GM18868 (cell line): ENCODE measurements around the gene FAM32A.

Experiments
- ATAC-seq: cut with Tn5 transposase; IDR thresholded peaks from one replicate; pipeline ENCODE4 v1.9.1; 2021; ENCODE audit warnings: mild to moderate bottlenecking, moderate library complexity; ENCODE audit not compliant: unreplicated experiment

FAM32A gene

DNA sequence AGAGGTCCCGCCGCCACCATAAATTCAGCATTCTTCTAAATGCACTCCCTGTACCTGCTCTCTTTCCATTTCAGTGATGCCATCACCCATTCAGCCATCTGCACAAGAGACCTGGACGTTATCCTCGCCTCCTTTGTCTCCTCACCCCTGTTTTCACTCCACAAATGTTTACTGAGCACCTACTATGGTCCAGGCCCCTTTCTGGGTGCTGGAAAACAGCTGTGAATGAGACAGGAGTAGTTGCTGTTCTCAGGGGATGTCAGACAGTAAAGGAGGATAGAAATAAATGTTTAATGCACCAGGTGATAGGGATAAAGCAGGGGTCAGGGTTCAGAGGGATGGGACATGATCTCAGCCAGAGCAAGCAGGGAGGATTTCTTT is 15.8 kb downstream of the FAM32A start:
- ATAC-seq = no peak

DNA sequence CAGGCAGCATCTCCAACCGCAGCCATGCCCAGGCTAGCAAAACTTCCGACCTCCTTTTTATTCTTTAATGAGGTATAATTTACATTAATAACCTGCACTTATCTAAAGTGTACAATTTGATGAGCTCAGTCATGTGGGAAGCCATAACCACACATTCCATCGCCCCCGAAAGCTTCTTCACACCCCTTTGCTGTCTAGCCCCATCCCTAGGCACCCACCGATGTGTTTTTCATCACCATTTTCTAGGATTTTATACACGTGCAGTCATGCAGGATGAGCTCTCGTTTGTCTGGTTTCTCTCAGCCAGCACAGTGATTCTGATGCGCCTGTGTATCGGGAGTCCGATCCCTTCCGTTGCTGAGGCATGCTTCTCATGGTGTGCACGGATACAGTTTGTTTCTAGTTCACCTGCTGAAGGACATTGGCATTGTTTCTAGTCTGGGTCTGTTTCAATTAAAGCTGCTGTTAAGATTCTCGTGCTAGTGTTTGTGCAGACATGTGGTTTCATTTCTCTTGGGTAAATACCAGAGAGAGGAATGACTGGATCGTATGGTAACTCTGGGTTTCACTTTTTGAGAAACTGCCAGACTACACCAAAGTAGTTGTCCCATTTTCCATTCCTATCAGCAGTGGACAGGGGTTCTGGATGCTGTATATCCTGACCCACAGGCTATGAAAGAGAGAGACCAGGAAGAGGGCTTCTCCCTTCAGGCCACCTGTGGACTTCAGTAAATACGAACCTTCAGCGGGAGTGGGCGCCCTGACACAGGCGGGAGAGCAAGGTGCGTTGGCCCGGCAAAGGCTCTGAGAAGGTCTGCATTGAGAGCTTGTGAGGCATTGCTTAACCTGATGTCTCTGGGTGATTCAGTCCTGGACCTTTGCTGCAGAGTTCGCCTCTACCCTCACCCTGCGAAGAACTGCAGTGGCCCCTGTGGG is 17.4 kb downstream of the FAM32A start:
- no peak for ATAC-seq

DNA sequence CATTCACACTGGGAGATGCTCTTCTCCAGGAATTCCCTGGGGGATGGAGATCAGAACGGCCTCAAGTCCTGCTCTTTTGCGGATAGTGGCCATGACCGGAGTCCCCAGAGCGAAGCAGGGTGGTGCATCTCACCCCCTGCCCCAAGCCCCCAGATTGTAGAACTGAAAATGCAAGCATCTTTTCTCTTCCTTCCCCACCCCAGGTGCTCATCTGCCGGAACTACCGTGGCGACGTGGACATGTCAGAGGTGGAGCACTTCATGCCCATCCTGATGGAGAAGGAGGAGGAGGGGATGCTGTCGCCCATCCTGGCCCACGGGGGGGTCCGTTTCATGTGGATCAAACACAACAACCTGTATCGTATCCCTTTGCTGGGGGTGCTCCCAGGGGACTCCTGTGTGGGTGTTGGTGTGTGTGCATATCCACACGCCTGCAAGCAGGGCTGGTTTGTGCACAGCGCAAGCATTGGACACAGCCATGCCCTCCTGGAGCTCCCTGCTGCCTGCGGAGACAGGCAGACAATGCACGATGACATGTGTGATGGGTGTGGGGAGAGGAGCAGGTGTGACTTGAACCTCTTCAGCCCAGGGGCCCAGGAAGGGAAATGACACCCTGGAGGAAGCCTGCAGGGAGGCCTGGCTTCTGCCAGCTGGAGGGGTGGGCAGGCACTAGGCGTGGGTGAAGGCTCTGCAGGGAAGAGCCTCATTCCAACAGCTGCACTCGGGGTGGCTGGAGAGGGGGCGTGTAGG is 18.2 kb downstream of the FAM32A start:
- ATAC-seq = no peak

DNA sequence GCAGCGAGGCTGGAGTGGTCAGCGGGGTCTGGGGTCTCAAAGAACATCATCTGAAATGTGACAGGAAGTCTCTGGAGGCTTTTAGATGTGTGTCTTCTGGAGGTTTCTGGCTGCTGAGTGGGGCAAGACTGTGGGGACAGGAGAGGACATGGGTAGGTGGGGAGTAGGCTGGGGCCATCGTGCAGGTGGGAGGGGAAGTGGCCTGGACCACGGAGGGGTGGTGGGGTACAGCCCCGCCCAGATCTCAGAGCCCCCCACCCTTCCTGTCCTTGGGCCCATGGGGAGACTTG is 18.7 kb downstream of the FAM32A start:
- ATAC-seq = no peak

DNA sequence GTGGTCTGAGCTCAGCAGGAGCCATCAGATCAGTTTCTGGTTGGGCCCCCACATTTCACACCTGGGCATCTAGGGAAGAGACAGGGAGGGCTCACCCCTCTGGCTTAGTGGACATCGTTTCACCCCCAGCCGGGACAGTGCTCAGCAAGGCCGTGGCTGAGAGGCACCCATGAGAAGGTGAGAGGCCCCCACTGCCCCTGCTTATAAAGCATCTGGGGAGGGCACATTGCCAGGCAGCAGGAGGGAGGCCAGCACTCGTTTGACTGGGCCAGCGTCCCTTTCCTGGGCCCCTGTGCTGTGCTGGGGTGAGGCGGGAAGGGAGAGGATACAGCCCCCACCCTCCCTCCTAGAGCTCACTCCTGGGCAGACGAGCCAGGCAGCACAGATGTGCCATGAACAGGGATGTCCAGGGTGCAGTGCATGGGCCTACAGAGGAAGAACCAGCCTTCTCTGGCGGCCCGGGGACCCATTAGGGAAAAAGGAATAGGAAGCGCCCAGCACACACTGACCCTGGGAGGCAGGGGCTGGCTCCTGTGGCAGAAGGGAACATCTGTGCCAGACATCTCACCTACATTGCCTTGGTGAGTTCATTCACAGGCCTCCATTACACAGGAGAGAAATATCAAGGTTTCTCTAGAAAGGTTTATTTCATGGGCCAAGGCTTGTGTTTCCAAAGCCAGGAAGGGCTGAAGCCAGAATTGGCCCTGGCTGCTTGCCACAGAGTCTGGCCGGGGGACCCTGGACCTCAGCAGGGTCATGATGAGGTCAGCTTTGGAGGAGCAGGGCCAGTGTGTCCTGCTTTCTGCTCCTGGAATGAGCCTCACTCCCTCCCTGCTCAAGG is 20.2 kb downstream of the FAM32A start:
- no peak for ATAC-seq

DNA sequence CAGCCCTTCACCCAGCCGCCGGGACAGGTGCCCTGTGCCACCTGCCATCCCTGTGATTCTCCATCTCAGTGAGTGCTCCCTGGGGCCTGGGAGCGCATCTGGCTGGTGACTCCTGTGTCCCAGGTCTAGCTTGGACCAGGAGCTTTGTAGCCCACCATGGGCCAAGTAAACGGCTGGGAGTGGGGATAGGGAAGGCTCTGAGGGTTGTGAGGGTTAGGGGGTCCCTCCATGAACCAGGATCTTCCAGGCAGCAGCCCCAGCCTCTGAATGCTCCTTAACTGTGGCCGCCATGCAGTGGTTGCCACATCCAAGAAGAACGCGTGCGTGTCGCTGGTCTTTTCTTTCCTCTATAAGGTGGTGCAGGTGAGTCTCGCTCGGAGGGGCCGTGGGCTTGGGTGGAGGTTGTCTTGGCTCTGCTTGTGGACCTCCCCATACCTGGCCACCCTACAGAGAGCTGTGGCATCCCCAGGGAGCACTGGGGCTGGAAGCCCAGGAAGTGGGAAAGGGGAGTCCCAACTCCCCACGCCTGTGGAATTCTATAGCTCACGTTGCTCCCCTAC is 20.9 kb downstream of the FAM32A start:
- no peak for ATAC-seq

DNA sequence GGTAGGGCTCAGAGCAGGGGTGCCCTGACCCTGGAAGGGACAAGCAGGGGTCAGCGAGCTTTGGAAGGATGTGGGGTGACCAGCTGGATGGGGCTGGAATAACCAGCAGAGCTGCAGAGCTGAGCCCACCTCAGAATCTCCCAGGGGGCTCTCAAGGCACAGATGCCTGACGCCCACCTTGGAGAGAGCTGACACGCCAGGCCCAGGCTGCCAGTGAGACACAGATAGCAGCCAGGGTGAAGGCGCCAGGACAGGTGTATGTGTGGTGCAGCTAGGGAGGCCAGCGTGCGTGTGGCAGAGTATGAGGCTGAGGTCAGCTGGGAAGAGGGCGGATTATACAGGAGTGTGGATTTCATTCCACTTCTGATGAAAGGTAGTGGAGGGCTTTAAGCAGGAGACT is 21.4 kb downstream of the FAM32A start:
- ATAC-seq = no peak

DNA sequence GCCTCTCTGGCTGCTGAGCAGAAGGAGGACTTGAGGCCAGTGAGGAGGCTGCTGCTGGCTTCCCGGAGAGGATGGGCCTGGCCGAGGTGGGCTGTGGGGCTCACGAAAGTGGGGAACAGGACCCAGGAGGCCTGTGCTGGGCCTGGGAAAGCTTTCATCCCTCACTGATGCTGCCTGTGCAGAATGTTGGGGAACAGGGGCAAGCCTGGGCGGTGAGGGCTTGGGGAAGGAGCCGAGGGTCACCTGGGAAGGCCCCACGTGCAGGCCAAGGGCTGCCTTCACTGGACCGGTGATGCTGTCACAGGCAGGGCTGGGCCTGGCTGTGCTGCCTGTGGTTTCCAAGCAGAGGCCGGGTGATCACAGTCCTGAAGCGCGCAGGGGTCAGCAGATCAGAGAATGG is 21.9 kb downstream of the FAM32A start:
- no peak for ATAC-seq

DNA sequence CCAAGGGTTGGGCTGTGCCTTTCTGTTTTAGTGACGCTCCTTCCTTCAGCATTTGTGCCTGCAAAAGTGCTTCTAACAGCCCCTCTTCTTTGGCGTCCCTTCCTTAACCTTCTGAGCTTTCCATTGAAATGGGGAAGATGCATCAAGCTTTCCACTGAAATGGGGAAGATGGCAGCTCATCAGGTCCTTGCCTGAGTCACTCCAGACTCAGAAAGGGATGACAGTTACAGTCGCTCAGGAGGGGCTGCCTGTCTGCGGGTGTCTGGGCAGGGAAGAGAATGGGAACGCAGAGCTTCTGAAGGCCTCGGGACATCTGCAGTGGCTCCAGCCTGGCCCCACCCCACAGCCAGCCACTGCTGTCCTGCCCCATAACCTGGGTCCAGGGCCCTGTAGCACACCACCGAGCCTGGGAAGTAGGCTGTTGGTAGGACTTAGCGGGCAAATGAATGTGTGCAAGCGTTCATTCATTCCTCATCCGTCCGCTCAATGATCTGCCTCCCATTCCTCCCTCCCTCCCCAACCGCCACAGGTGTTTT is 22.3 kb downstream of the FAM32A start:
- no peak for ATAC-seq

DNA sequence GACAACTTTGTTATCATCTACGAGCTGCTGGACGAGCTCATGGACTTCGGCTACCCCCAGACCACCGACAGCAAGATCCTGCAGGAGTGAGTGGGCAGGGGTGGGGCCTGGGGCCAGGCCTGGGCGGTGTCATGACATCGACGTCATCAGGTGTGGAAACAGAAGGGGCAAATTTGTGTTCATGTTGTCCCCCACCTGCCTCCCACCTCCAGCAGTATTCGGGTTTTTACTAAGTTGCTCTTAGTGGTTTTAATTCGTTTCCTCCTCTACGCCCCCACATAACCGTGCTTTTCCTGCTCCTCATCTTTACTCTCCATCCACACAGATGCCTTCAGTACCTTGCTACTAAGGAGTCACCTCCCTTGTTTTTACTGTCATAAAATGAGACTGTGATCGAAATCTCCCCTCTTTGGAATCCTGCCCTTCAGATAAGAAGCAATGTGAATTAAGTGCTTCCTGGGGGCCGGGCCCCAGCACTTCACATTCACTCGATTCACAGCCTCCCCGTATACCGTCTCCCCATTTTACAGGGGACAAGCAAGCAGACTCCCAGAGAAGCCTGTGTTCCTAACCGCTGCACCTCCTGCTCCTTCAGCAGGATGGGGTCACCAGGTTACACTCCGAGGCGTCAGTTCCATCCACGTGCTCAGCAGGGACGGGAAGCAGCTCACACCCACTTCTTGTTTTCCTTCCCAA is 23.0 kb downstream of the FAM32A start:
- ATAC-seq = no peak

DNA sequence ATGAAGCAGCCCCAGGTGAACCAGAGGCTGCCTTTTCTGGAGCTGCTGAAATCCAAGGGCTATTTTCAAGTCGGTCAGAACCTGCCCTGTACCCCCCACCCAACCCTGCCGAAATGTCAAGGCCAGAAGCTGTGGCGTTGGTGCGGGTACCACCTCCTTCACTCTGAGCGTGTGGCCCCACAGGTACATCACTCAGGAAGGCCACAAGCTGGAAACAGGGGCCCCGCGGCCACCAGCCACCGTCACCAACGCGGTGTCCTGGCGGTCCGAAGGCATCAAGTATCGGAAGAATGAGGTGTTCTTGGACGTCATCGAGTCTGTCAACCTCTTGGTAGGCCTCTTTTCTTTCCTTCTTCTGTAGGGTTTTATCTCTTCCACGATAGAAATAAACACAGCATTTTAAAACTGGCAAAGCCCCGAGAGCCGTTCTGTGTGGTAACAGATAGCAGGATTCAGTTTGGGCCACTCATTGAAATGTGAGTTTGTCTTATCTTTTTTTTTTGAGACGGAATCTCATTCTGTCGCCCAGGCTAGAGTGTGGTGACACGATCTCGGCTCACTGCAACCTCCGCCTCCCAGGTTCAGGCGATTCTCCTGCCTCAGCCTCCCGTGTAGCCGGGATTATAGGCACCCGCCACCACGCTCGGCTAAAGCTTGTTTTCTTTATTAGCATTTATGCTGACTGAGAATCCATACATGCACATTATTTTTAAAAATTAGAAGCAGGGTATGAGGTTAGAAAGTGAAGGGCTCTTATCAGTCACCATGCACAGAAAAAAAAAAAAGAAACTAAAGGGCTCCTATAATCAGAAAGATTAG is 23.8 kb downstream of the FAM32A start:
- no peak for ATAC-seq

DNA sequence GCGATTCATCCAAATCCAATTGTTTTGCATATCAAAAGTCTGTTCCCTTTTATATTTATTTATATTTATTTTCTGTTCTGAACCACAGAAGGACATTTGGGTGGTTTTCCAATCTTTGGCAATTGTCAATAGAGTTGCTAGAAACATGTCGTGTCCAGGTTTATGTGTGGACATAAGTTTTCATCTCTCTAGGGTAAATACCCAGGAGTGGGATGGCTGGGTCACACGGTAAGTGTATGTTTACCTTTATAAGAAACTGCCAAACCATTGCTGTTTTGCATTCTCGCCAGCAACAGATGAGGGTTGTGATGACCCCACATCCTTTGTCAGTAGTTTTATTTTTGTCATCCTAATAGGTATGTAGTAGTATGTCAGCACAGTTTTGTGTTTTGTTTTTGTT is 25.0 kb downstream of the FAM32A start:
- no peak for ATAC-seq

DNA sequence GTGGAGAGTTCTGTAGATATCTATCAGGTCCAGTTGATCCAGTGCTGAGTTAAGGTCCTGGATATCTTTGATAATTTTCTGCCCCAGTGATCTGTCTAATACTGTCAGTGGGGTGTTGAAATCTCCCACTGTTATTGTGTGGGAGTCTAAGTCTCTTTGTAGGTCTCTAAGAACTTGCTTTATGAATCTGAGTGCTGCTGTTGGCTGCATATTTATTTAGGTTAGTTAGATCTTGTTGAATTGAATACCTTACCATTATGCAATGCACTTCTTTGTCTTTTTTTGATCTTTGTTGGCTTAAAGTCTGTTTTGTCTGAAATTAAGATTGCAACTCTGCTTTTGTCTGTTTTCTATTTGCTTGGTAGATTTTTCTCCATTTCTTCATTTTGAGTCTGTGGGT is 27.9 kb downstream of the FAM32A start:
- ATAC-seq = no peak

DNA sequence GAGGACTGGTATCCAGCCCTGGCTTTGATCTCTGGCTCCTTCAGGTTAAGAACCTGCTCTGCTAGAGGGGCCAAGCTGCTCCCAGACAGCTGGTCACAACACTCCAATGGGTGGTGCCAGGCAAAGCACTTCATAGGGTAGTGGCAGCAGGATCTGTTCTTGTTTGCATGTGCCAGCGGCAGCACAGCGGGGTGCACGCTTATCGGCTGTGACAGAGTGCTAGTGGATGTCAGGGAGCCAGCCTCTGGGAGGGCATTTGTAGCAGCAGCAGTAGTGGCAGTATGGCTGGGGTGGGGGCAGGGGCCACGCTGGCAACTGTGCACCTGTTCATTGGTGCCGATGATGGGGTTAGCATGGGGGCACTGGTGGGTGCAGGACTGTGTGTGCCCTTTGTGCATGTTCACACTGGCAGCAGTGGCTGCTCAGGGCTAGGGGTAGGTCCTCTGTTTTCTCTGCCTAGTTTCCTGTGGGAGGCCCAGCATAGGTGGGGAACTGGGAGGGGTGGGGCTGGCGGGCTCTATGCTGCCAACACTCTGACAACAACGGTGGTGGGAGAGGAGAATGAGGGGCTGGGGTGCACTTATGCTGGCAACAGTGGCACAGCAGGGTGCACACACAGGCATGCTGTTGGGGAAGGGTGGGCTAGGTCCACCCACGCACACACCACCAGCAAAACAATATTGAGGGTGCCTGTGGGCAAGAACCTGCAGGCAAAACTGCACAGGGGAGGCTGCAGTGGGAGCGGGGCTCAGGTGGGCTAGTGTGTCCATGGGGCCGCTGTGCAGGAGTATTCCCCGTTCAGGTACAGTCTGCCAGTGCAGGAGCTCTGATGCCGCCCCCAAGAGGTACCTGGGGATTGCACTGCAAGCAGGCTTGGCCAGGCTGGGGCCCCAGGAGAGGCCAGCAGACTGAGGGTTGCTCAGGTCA is 31.8 kb downstream of the FAM32A start:
- no peak for ATAC-seq

DNA sequence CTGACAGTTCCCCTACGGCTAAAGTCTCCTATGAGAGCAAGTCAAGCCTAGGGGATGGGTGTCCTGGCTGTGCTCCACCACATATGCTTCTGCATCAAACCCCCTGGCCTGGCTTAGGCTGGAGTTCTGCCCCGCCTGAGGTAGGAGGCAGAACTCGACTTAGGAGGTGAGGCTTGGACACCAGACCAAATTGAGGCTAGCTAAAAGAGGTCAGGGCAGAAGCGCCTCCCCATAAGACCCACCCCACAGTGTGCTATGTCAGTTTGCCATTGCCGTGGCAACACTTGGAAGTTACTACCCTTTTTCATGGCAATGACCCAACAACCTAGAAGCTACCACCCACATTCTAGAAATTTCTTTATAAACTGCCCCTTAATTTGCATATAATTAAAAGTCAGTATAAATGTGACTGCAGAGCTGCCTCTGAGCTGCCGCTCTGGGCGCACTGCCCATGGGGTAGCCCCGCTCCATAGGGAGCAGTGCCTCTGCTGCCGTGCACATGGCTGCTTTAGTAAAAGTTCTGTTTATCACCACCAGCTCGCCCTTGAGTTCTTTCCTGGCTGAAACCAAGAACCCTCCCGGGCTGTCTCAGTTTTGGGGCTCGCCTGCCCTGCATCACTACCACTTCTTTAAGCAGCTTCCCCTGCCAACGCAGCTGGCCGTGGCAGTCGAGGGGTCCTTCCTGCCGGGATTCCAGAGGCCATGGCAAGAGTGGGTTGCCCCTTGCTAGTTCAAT is 32.7 kb downstream of the FAM32A start:
- no peak for ATAC-seq

DNA sequence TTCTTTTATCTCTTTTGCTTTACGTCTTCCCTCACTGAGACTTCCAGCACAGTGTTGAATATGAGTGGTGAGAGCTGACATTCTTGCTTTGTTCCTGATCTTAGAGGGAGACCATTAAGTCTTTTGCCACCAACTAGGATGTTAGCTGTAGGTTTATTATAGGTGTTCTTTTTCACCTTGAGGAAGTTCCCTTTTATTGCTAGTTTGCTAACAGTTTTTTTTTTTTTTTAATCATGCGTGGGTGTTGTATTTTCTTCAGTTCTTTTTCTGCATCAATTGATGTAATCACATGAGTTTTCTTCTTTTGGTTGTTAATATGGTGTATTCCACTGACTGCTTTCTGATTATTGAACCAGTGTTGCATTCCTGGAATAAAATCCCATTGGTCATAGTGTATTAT is 33.6 kb downstream of the FAM32A start:
- ATAC-seq = no peak

DNA sequence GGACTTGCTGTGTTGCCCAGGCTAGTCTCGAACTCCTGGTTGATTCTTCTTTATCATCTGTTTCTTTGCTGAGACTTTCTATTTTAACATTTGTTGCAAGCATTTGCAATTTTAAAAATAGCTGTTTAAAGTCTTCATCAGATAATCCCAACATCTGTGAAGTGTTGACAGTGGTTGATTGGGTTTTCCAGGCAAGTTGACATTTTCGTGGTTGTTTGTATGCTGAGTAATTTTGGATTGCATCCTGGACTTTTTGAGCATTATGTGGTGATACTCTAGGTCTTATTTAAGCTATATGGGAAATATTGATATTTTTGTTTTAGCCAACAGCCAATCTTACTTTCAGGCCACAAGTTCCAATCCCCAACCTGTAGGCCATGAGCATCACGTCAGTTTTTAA is 37.6 kb downstream of the FAM32A start:
- ATAC-seq = no peak

DNA sequence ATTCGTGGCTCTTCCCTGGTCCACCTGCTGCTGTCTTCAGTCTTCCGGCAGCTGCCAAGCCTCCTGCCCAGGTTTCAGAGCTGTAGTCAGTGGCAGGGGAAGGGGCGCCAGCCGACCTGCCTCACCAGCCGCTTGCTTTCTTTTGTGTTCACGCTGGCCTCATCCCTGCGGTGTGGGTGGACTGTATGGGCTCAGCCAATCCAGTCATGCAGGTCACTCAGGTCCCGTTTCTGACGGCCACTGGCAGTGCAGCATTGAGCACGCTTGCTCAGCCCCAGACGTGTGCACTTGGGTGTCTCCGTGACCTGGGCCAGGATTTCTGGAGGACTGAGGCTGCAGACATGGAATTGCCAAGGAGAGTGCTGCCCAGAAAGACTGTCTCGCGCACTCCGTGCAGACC is 38.5 kb downstream of the FAM32A start:
- ATAC-seq = no peak
